ENCODE results near the gene HBEGF.

DNA sequence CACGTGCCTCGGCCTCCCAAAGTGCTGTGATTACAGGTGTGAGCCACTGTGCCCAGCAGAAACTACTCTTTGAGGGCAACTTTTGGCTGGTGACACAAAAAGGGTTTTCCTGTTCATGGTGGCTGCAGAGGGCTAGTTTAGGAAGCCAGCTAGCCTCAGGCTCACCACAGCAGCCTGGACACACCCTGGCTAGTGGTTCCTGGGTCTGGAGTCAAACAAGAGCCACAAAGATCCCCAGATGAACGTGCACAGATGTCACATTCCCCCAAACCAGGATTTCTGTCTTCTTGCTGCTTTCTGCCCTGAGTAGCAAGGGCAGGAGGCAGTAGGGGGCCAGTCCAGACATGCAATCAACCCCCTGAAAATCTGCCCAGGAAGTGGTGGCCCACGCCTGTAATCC is 6.8 kb downstream of the HBEGF start:
- TF ChIP-seq, protein P1, sequence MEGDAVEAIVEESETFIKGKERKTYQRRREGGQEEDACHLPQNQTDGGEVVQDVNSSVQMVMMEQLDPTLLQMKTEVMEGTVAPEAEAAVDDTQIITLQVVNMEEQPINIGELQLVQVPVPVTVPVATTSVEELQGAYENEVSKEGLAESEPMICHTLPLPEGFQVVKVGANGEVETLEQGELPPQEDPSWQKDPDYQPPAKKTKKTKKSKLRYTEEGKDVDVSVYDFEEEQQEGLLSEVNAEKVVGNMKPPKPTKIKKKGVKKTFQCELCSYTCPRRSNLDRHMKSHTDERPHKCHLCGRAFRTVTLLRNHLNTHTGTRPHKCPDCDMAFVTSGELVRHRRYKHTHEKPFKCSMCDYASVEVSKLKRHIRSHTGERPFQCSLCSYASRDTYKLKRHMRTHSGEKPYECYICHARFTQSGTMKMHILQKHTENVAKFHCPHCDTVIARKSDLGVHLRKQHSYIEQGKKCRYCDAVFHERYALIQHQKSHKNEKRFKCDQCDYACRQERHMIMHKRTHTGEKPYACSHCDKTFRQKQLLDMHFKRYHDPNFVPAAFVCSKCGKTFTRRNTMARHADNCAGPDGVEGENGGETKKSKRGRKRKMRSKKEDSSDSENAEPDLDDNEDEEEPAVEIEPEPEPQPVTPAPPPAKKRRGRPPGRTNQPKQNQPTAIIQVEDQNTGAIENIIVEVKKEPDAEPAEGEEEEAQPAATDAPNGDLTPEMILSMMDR (IDR thresholded peaks at IDR 0.05), result no peak
- TF ChIP-seq POLR2AphosphoS5 (IDR thresholded peaks at IDR 0.05), result no peak
